Thymus (tissue), 11 donors: ENCODE data around the gene SH3PXD2A. TPM values are rescaled to one million over a fixed set of nuclear protein-coding genes. Genes with fewer than 3 reads are reported as not detected.

Source experiments
- DNase-seq, 9 donors: peaks; one replicate each; pipeline ENCODE4 v3.0.0-alpha.2; 2013; ENCODE audit warnings: low spot score in 9 of 9, low read depth in 6 of 9, missing footprints in 1 of 9
- H3K27ac ChIP-seq, 2 donors: one replicate each; pipeline ENCODE4 v1.5.1; 2013; ENCODE audit warnings: control low read depth in 1 of 2, low read depth in 1 of 2, low read length in 1 of 2, mild to moderate bottlenecking in 1 of 2, moderate library complexity in 1 of 2
- H3K27me3 ChIP-seq, 2 donors: one replicate each; pipeline ENCODE4 v1.5.1; 2013; ENCODE audit warnings: low read length in 1 of 2; ENCODE audit not compliant: control insufficient read depth in 2 of 2, insufficient read depth in 1 of 2
- H3K36me3 ChIP-seq, 2 donors: one replicate each; pipeline ENCODE4 v1.5.1; 2013; ENCODE audit warnings: low read length in 1 of 2, mild to moderate bottlenecking in 1 of 2, moderate library complexity in 1 of 2; ENCODE audit not compliant: control insufficient read depth in 2 of 2, insufficient read depth in 2 of 2
- H3K4me1 ChIP-seq, 2 donors: one replicate each; pipeline ENCODE4 v1.5.1; 2013; ENCODE audit warnings: low read length in 2 of 2; ENCODE audit not compliant: control insufficient read depth in 2 of 2, insufficient read depth in 2 of 2
- H3K4me3 ChIP-seq, 2 donors: one replicate each; pipeline ENCODE4 v1.5.1; 2013; ENCODE audit warnings: low read length in 2 of 2, control low read depth in 1 of 2, mild to moderate bottlenecking in 1 of 2
- H3K9me3 ChIP-seq, 2 donors: one replicate each; pipeline ENCODE4 v1.5.1; 2013; ENCODE audit warnings: low read length in 1 of 2, mild to moderate bottlenecking in 1 of 2; ENCODE audit not compliant: control insufficient read depth in 2 of 2, insufficient read depth in 1 of 2
- WGBS: extraction: QIAGEN DNeasy Blood & Tissue Kit; methylation state at CpG from one replicate; pipeline ENCODE4 v1.1.7; 2013; 5-methylcytosine and 5-hydroxymethylcytosine counted together
- polyA plus RNA-seq: library from polyadenylated mRNA; stranded (reverse); fragments of 200-250 nt; gene quantifications from one replicate; pipeline ENCODE4 v1.2.3, GENCODE V29; 2013
- total RNA-seq: library from RNA; stranded (reverse); fragments of 120-200 nt; gene quantifications from one replicate; pipeline ENCODE4 v1.2.4, GENCODE V29; 2013
- donor health status: healthy.

Gene SH3PXD2A
- total and polyA plus RNA-seq, 2 donors = 3.8 to 9.5 TPM

DNA sequence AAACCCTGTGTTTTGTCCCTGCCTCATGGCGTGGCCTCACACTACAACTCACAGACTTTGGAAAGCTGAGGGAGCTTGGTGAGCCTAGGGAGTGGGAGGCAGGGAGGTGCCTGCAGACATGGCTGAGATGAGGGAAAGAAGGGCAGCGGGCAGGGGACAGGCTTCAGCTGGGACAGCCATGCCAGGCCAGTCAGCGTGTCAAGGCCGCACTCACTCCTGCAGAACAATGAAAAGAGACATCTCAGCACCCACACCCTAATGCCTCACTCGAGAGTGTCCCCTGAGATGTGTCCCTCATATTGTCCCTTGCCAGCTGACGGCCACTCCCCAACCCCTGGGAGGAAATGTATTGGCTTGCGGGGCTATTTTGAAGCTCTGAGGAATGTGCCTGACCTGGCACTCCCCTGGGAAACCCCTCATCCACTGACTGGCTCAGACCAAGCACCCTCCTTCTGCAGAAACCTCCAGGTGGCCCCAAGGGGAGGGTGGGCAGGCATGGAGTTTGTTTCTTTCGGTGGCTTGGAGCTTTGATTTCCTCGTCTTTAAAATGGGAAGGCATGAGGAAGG, 31.6 kb downstream of the SH3PXD2A start:
- Histone ChIP-seq H3K27ac (no peak overlapping the region), H3K4me3 (no peak overlapping the region), H3K36me3 (no peaks in the 10 kb centered on the region), H3K27me3 (peaks cover 0 to 15% of the 10 kb centered on the region in 2 donors), H3K9me3 (no peaks in the 10 kb centered on the region), H3K4me1 (peaks cover 0 to 21% of the 10 kb centered on the region in 2 donors)
- DNase-seq = no peak
- 91% methylated on average over 9 of the region's 9 CpGs for WGBS

DNA sequence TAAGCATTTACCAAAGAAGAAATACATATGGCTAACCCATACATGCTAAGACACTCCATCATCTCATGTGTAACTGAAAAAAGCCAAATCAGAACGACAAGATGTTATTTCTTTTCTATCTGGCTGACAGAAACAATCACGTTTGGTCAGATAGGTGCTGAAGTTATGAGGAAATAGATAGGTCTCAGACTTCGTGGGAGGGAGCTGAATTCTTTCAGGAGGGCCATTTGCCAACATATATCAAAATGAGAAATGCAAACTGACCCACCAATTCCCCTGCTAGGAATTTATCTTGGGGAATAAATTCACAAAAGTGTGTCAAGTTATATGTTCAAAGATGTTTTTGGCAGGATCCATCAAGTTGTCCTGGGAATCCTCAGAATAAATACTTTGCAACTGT, 32.6 kb downstream of the SH3PXD2A start:
- Histone ChIP-seq H3K9me3 (no peaks in the 10 kb centered on the region), H3K27ac (no peak overlapping the region), H3K4me1 (peaks cover 0 to 17% of the 10 kb centered on the region in 2 donors), H3K4me3 (no peak overlapping the region), H3K27me3 (peaks cover 0 to 15% of the 10 kb centered on the region in 2 donors), H3K36me3 (no peaks in the 10 kb centered on the region)
- no peak for DNase-seq
- WGBS = 82% methylated on average over 3 of the region's 3 CpGs

GRCh38 chr10:103822107-103822716, 33.2 kb downstream of the SH3PXD2A start:
- H3K27me3 ChIP-seq = peaks cover 0 to 15% of the 10 kb centered on the region in 2 donors
- no peaks in the 10 kb centered on the region for H3K9me3 ChIP-seq
- H3K4me3 ChIP-seq = no peak overlapping the region
- no peak overlapping the region for H3K27ac ChIP-seq
- peaks cover 0 to 17% of the 10 kb centered on the region in 2 donors for H3K4me1 ChIP-seq
- H3K36me3 ChIP-seq = no peaks in the 10 kb centered on the region
- 99% methylated on average over 5 of the region's 5 CpGs for WGBS
- no peak for DNase-seq

DNA sequence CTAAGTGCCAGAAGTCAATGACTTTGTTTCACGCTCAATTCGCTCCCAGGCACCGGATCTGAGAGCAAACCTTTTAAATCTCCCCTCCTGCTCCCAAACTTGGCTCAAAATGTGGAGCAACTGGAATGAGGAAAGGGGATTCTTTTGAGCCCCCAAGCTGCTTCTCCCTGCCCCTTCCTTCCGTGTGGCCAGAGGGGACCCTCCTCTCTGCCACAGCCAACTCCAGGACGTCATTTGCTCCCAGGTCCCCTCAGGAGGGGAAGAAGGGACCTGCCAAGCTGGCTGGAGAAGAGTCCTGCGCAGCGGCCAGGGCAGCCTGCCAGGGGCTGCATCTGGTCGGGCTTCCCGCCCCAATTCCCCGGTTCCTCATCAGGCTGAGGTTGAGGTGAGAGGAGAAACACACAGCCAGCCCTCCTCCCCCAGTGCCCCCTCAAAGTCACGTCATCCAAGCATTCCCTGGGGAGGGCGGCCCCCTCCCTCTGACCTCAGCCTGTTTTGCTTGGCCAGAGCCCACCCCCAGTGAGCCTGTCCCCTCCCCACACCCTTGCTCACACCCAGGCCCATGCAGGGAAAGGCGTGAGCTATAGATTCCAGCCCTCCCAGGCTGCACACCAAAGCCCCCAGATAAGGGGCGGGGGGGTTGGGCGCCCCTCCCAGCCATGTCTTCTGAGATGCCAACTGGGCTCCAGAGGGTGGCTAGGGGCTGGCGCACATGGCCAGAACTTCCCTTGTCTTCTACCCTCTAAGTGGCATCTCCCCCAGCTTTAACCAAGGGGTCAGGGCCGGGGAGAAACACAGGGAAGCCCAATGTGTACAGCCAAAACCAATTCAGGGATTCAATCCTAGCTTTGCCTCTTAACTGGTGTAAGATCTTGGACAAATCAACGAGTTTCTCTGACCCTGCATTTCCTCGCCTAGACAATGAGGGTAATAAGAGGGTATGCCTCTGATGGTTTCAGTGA, 35.0 kb downstream of the SH3PXD2A start:
- peaks cover 0 to 17% of the 10 kb centered on the region in 2 donors for H3K4me1 ChIP-seq
- H3K27me3 ChIP-seq = peaks cover 0 to 15% of the 10 kb centered on the region in 2 donors
- no peaks in the 10 kb centered on the region for H3K9me3 ChIP-seq
- H3K36me3 ChIP-seq = no peaks in the 10 kb centered on the region
- 50% methylated on average over 19 of the region's 19 CpGs for WGBS
- H3K4me3 ChIP-seq = no peak overlapping the region
- peak in 1 of 9 donors; percentile 15 for DNase-seq
- H3K27ac ChIP-seq = peak overlapping the region; percentile 32 to 60

DNA sequence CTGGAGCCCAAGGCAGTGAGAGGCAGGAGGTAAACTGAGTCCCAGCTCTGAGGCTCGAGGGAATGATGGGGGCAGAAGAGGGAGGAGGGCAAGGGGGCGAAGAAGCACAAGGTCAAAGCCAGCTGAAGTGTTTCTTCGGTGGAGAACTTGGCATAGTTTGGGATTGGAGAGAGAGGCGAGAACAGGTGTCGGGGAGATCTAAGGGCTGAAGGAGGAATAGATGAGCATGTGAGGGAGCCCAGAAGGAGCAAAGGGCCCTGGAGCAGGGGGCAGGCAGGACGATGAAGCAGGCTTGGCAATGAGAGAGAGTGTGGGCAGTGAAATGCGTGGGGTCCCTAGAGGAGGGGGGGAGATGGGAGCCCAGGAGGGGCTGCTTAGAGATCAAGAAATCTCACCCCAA, 35.9 kb downstream of the SH3PXD2A start:
- no peaks in the 10 kb centered on the region for H3K9me3 ChIP-seq
- peaks cover 0 to 15% of the 10 kb centered on the region in 2 donors for H3K27me3 ChIP-seq
- no peak for DNase-seq
- H3K36me3 ChIP-seq = no peaks in the 10 kb centered on the region
- no peak overlapping the region for H3K27ac ChIP-seq
- peaks cover 0 to 14% of the 10 kb centered on the region in 2 donors for H3K4me1 ChIP-seq
- WGBS = 85% methylated on average over 7 of the region's 7 CpGs
- no peak overlapping the region for H3K4me3 ChIP-seq

DNA sequence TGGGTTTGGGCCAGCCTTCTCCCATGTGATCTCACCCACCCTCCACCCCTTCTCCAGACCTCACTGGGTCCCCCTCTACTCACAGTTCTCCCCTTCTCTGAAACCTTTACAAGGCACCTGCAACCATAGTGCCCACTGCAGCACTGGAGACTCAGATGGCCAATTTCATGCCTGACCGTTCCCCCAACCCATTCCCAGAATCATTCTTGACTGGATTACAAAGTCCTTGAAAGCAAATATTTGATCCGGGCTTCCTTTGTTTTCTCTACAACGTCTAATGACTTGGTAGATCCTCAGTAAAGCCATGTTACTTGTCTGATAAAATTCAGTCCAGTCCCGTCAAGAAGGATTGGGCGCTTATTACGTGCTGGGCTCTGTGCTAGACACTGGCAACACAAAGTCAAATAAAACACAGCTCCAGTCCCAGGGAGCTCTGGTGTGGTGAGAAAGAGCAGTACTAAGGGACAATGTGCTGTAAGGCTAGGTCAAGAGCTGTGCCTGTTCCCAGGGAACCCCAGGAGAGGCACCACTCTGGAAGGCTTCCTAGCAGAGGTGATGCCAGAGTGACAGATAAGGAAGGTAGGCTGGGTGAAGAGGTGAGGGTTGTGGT, 36.5 kb downstream of the SH3PXD2A start:
- DNase-seq = no peak
- Histone ChIP-seq H3K27ac (no peak overlapping the region), H3K27me3 (peaks cover 0 to 15% of the 10 kb centered on the region in 2 donors), H3K4me1 (peaks cover 0 to 8% of the 10 kb centered on the region in 2 donors), H3K36me3 (no peaks in the 10 kb centered on the region), H3K4me3 (no peak overlapping the region), H3K9me3 (no peaks in the 10 kb centered on the region)
- WGBS = 97% methylated on average over 6 of the region's 6 CpGs

DNA sequence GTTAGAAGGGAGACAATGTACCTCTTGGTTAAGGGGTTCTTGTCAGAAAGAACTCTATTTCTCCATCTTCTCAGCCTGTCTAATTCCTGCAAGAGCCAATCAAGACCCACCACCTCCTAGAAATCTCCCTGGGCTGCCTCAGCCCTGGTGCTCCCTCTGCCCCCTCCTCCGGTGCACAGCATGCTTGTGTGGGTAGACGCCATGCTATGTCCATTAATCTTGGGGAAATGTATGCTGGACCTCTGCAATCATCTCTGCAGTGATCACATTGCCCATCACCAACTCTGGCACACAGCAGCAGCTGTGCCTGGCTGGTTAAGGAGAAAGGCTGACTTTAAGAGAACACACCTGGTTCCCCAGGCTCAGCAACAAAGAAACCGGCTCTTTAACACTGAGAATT, 37.3 kb downstream of the SH3PXD2A start:
- peaks cover 0 to 15% of the 10 kb centered on the region in 2 donors for H3K27me3 ChIP-seq
- H3K27ac ChIP-seq = no peak overlapping the region
- DNase-seq = no peak
- H3K4me3 ChIP-seq = no peak overlapping the region
- peaks cover 0 to 5% of the 10 kb centered on the region in 2 donors for H3K4me1 ChIP-seq
- H3K36me3 ChIP-seq = no peaks in the 10 kb centered on the region
- H3K9me3 ChIP-seq = no peaks in the 10 kb centered on the region
- 96% methylated on average over 3 of the region's 3 CpGs for WGBS

- peaks cover 0 to 13% of the 10 kb centered on the region in 2 donors for H3K27me3 ChIP-seq
- peaks cover 0 to 5% of the 10 kb centered on the region in 2 donors for H3K4me1 ChIP-seq
- no peak overlapping the region for H3K27ac ChIP-seq
- H3K36me3 ChIP-seq = no peaks in the 10 kb centered on the region
- WGBS = 50% methylated on average over 6 of the region's 6 CpGs
- H3K9me3 ChIP-seq = no peaks in the 10 kb centered on the region
- H3K4me3 ChIP-seq = no peak overlapping the region
- DNase-seq = no peak
Measured at GRCh38 chr10:103816431-103816830, 38.9 kb downstream of the SH3PXD2A start.
